Measurements from ENCODE around the gene SCRT2.

DNA sequence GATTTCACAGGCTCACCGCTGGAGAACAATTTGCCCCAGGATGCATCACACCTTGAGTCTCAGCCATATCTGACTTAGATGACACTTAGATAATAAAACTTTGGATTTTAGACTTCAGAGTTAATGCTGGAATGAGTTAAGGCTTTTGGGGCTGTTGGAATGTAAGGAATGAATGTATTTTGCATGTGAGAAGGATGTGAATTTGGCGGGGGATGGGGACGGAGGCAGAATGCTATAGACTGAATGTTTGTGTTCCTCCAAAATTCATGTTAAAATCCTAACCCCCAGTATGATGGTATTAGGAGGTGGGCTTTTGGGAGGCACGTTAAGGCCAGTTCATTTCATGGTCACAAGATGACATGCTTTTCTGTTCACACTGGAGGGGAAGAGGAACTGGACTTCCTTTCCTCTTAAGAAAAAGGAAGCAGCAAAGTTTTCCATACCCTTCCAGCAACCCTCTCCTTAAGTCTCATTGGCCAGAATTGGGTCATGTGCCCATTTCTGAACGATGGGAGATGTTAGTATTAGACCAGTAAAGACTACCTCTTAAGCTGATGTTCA, 16.8 kb downstream of the SCRT2 start:
- TF ChIP-seq, protein P1, sequence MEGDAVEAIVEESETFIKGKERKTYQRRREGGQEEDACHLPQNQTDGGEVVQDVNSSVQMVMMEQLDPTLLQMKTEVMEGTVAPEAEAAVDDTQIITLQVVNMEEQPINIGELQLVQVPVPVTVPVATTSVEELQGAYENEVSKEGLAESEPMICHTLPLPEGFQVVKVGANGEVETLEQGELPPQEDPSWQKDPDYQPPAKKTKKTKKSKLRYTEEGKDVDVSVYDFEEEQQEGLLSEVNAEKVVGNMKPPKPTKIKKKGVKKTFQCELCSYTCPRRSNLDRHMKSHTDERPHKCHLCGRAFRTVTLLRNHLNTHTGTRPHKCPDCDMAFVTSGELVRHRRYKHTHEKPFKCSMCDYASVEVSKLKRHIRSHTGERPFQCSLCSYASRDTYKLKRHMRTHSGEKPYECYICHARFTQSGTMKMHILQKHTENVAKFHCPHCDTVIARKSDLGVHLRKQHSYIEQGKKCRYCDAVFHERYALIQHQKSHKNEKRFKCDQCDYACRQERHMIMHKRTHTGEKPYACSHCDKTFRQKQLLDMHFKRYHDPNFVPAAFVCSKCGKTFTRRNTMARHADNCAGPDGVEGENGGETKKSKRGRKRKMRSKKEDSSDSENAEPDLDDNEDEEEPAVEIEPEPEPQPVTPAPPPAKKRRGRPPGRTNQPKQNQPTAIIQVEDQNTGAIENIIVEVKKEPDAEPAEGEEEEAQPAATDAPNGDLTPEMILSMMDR (IDR thresholded peaks at IDR 0.05; ENCODE audit: low read depth, low read length, poor library complexity, severe bottlenecking), result no peak
- TF ChIP-seq EZH2phosphoT487 (IDR thresholded peaks at IDR 0.05; ENCODE audit: borderline replicate concordance, low read length), result no peak
